G401 (cell line): ENCODE results near the gene DYNLT4. TPM values are rescaled to one million over a fixed set of nuclear protein-coding genes. Genes with fewer than 3 reads are reported as not detected.
A peak's percentile ranks its signal among the peaks of the same experiment; 100 is the strongest.
"Not testable (repeated sequence)": the region's sequence is repeated elsewhere in the genome, so short reads cannot be mapped to it uniquely, and the experiment has no call there.

ENCODE experiments used
- DNase-seq: peaks from one replicate; pipeline ENCODE4 v3.0.0-alpha.2; 2015; ENCODE audit warnings: low spot score
- in situ Hi-C: cut with HindIII; loops from 2 replicates; pipeline ENCODE4 v1.10.0; 2016; ENCODE audit warnings: low sequenced_read_pairs, mixed read lengths
- total RNA-seq: library from RNA; depleted of rRNA; stranded (reverse); fragments of >200 nt; shearing (Covaris generic); gene quantifications from 2 replicates; pipeline ENCODE4 v1.2.3, GENCODE V29; 2014

Gene DYNLT4
- total RNA-seq, 1 experiment from 2014 or later: 2.9 TPM

DNA sequence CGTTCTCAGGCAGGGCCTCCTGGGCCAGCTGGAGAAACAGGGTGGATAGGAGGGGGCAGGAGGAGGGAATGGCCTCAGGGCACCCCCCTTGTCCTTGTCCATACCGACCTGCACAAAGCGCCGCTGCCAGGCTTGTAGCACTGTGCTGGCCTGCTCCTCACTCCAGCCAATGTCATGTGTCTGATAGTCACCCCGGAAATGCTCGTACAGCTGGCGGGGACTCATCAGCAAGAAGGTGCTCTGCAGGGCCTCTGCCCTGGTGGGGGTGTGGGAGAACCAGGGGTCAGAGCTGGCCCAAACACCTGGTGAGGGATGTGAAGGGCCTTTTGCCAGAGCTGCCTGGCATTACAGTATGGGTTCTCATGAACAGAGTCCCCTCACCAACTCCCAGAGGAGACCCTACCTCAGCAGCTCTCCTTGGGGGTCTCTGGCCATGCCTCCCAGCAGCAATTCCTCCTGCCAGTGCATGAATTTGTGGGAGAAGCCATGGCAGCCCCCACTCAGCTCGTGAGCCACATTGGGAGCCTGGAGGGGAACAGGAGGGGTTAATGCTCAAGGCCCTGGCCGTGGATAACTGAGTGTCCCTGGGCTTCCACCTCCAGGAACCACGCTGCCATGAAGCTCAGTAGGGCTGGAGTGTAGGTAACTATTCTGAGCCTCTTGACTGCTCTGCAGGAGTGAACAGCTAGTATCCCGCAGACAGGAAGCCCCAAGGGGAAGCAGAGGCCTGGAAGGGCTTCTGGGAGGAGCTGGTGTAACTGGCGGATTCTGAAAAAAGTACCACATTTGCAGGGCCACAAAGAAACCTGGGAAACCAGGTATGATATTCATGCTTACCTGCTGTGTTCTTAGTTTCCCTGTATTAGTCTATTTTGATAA lies 22.6 kb upstream of the DYNLT4 start:
- no peak for DNase-seq
- in situ Hi-C loops: no loop called here

- in situ Hi-C loops: no loop called here
- DNase-seq: no peak
Measured at GRCh38 chr1:44828841-44829440, 21.8 kb upstream of the DYNLT4 start.

GRCh38 chr1:44828003-44828651 lies 21.0 kb upstream of the DYNLT4 start:
- in situ Hi-C loops: no loop called here
- no peak for DNase-seq

DNA sequence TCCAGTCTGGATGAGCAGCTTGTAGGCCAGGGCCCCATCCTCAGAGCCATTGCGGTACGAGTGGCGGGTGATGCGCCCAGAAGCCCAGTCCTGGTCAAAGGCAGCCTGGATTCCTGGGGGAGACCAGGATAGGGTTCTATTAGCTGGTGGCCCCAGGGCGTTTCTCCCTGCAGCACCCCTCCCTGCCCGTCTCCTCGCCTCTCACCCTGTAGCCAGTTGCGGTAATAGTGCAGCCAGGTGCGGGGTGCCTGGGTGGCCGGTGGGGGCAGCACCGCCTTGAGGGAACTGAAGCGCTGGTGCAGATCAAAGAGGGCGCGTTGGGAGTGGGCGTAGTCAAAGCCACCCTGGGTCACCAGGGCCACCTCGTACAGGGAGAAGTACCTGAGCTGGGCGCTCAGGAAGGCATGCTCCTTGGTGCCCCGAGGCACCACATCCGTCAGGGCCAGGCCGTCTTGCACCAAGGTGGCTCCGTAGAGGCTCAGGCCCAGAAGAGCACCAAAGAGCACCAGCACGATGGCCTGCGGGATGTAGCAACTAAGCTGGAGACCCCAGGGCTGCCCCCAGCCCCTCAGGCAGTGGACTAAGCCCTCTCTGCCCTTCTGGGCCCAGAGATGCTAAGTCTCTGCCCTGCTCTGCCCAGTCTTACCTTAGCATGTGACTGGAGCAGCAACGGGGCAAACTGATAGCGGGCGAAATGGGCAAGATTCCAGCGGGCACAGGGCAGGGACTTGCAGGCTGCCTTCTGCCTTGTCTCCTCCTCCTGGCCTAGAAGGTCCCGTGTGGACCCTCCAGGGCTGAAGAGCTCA lies 20.2 kb upstream of the DYNLT4 start:
- in situ Hi-C loops: no loop called here
- no peak for DNase-seq

- DNase-seq: no peak
- in situ Hi-C loops: no loop called here
Measured at GRCh38 chr1:44826375-44827196, 19.4 kb upstream of the DYNLT4 start.

DNA sequence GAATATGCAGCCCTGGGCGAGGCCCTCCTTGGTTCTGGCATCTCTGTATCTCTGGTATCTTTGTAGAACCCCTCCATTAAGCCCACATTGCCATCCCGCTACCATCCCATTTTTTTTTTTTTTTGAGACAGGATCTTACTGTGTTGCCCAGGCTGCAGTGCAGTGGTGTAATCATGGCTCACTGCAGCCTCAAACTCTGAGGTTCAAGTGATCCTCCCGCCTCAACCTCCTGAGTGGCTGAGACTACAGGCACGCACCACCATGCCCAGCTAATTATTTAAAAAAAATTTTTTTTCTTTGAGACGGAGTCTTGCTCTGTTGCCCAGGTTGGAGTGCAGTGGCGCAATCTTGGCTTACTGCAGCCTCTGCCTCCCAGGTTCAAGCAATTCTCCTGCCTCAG lies 17.2 kb upstream of the DYNLT4 start:
- in situ Hi-C loops, DNase-seq: not testable (repeated sequence)

DNA sequence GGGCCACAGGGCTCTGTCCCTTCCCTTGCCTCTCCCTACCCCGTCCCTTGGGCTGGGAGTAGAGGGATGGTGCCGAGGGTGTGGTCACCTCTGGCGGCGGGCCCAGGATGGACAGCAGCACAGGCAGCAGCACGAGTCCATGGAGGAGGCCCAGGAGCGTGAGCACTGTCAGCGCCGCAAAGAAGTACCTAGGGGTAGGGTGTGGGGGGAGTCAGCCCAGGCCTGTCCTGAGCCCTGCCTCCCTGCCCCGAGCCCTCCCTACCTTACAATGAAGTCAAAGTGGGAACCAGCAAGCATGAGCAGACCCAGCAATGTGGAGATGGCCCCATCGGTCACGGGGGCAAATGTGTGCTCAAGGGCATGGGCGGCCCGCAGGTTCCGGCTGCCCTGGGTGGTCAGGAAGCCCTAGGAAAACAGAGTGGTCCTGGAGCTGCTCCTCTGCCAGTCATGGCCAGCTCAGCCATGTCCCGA lies 15.9 kb upstream of the DYNLT4 start:
- in situ Hi-C loops: no loop called here
- DNase-seq: no peak

DNA sequence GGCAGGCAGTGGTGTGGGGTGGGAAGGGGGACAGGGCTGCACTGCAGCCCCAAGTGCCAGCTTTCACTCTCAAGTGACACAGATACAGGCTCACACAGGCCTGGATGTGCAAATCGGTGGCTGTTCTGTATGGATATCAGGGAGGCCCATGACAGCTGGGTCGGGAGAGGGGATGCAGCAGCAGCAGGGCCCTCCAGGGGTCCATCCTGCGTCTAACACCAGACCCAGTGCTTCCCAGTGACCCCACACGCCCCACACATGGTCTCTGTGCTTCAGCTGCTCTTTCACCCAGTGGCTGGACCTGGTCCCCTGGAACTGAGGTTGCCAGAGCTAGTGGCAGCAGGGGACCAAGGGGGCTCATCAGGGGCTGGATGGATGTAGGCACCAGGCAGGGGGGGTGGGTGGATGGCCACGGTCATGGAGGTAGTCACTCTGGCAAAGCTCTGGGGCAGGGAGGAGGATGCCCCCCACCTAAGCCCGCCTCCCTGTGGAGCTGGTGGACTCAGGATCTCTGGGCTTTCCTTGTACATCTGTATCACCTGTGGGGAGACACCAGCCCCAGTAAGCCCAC lies 15.1 kb upstream of the DYNLT4 start:
- DNase-seq: no peak
- in situ Hi-C loops: no loop called here

DNA sequence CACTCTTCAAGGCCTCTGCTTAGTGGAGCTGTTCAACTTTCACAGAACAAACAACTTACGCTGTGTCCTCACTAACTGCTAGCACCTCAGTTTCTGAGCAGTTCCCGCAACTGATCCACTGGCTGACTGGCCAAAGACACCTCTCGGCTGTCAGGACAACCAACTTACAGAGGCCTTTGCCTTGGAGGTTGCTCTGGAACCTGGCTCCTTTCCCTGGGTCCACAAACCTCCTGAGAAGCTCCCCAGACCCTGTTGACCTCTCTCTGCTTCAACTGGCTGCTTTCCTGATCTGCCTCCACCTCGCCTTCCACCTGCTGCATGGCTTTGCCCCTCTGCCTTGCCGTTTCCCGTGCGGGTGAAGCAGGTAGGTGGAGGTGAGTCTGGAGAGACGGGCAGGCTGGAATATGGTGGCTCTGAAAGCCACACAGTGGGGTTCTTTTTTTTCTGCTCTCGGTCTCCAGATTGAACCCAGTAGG lies 14.1 kb upstream of the DYNLT4 start:
- no peak for DNase-seq
- in situ Hi-C loops: no loop called here

- in situ Hi-C loops: no loop called here
- DNase-seq: no peak
Measured at GRCh38 chr1:44820328-44821239, 13.4 kb upstream of the DYNLT4 start.

DNA sequence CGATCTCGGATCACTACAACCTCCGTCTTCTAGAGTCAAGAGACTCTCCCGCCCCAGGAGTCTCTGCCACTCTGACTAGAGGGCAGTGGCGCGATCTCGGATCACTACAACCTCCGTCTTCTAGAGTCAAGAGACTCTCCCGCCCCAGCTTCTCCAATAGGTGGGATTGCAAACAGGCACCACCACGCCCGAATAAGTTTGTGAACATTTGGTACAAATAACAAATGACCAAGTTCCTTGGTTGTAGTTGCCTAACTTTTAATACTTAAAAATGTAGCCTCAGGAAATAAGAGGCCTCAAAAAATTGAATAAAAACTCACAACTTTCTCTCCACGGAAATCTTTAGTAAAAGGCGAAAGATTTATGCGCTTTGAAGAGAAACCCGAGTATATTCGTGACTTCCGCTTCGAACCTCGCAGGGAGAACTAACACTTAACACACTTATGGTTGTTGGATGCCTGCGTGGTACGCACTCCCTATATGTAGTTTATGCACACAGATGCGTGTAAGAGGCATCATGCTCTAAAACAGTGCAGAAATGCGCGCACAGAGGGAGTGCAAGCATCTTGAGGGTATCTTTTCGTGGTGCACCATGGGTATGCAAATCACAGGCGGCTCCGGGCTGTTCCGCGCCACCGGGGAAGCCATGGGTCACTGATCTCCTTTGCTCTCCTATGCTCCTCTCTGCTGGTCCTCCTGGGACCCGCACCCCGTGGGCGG lies 12.6 kb upstream of the DYNLT4 start:
- peak; percentile 82 for DNase-seq
- in situ Hi-C loops: no loop called here

DNA sequence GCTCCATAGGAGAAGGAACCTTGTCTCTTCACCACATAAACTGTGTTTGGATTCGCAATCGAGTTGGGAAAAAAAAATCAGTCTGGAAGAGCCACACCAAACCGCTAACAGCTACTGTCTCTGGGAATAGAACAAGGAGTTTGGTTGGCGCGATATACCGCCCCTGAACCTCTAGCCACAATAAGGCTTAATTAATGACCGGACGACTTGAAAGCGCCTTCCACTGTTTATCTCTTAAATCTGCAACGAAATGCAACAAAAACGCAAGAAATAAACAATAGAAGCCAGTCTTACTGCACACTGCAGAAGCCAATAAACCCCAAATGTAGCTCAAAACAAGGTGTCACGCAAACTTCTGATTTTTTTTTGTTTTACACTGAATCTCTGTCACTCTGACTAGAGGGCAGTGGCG lies 12.1 kb upstream of the DYNLT4 start:
- no peak for DNase-seq
- in situ Hi-C loops: no loop called here

GRCh38 chr1:44817771-44818495 lies 10.8 kb upstream of the DYNLT4 start:
- no peak for DNase-seq
- in situ Hi-C loops: no loop called here

GRCh38 chr1:44817307-44817706 lies 10.2 kb upstream of the DYNLT4 start:
- no peak for DNase-seq
- in situ Hi-C loops: no loop called here

DNA sequence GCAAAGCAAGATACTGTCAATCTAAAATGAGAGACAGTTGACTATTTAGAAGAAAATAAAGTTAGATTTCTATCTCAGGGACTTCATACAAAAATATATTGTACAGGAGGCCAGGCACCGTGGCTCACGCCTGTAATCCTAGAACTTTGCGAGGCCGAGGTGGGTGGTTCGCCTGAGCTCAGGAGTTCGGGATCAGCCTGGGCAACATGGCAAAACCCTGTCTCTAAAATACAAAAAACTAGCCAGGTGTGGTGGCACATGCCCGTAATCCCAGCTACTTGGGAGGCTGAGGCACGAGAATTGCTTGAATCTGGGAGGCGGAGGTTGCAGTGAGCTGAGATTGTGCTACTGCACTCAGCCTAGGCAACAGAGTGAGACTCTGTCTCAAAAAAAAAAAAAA lies 8.8 kb upstream of the DYNLT4 start:
- in situ Hi-C loops, DNase-seq: not testable (repeated sequence)
